K562 (cell line): Measurements from ENCODE around the gene ADORA2B. TPM values are rescaled to one million over a fixed set of nuclear protein-coding genes. Genes with fewer than 3 reads are reported as not detected.
A peak's percentile ranks its signal among the peaks of the same experiment; 100 is the strongest.

Experiments used
- BCL6 ChIP-seq: fragments of 250-450 bp; sonication (Bioruptor Pico); IDR thresholded peaks from 2 replicates; pipeline ENCODE4 v1.4.0; 2020
- CBFA2T2 ChIP-seq: fragments of 450-650 bp; conservative IDR thresholded peaks from 2 replicates; pipeline ENCODE4 v1.6.1; 2017; ENCODE audit warnings: mild to moderate bottlenecking
- EP400 ChIP-seq: fragments of 450-650 bp; IDR thresholded peaks from 2 replicates; pipeline ENCODE4 v1.6.1; 2017; ENCODE audit warnings: antibody characterized with exemption, mild to moderate bottlenecking, moderate library complexity
- ETV1 ChIP-seq: fragments of 450-650 bp; conservative IDR thresholded peaks from 2 replicates; pipeline ENCODE4 v1.6.1; 2016; ENCODE audit warnings: missing genetic modification characterization, control low read depth, low read depth, missing compliant biosample characterization
- FOSL1 ChIP-seq: fragments of 200-800 bp; sonication (Bioruptor generic); conservative IDR thresholded peaks from 2 replicates; pipeline ENCODE4 v1.6.1; 2016; ENCODE audit warnings: missing genetic modification characterization, missing compliant biosample characterization
- JUNB ChIP-seq: fragments of 450-650 bp; formaldehyde crosslinking; conservative IDR thresholded peaks from 2 replicates; pipeline ENCODE4 v1.4.0; 2020; ENCODE audit warnings: mild to moderate bottlenecking
- KDM5B ChIP-seq: fragments of 200-600 bp; sonication (generic); IDR thresholded peaks from 2 replicates; pipeline ENCODE4 v1.6.1; 2012; ENCODE audit warnings: low read depth, mild to moderate bottlenecking, moderate library complexity, low read length, control low read depth, inconsistent platforms; ENCODE audit not compliant: insufficient replicate concordance
- MAFK ChIP-seq: IDR thresholded peaks from 2 replicates; pipeline ENCODE4 v1.6.1; 2011; ENCODE audit warnings: low read length, improper control_type of control experiment
- MCM2 ChIP-seq: fragments of 450-650 bp; IDR thresholded peaks from 2 replicates; pipeline ENCODE4 v1.6.1; 2017; ENCODE audit warnings: low read depth, mild to moderate bottlenecking
- MTA2 ChIP-seq: fragments of 450-650 bp; IDR thresholded peaks from 2 replicates; pipeline ENCODE4 v1.6.1; 2016; ENCODE audit warnings: low read depth
- NFE2L1 ChIP-seq: fragments of 450-650 bp; IDR thresholded peaks from 2 replicates; pipeline ENCODE4 v1.6.1; 2016; ENCODE audit warnings: missing genetic modification characterization, low read depth, mild to moderate bottlenecking, missing compliant biosample characterization, moderate library complexity, borderline replicate concordance
- RUNX1 ChIP-seq: sonication (generic); IDR thresholded peaks from 2 replicates; pipeline ENCODE4 v1.6.1; 2016; ENCODE audit warnings: antibody characterized with exemption, low read depth
- SOX6 ChIP-seq: fragments of 450-650 bp; IDR thresholded peaks from 2 replicates; pipeline ENCODE4 v1.6.1; 2014; ENCODE audit warnings: mild to moderate bottlenecking
- SUPT5H ChIP-seq: fragments of 450-650 bp; IDR thresholded peaks from 2 replicates; pipeline ENCODE4 v1.6.1; 2016
- TAF7 ChIP-seq: fragments of 450-650 bp; IDR thresholded peaks from 2 replicates; pipeline ENCODE4 v1.6.1; 2016; ENCODE audit warnings: missing genetic modification characterization, missing compliant biosample characterization
- TFAM ChIP-seq: fragments of 250-450 bp; sonication (Bioruptor Pico); conservative IDR thresholded peaks from 2 replicates; pipeline ENCODE4 v1.5.0; 2021; ENCODE audit warnings: mild to moderate bottlenecking, moderate library complexity
- ZNF311 ChIP-seq: fragments of 250-450 bp; sonication (Bioruptor Pico); IDR thresholded peaks from 2 replicates; pipeline ENCODE4 v1.4.0; 2020; ENCODE audit warnings: mild to moderate bottlenecking, moderate library complexity
- ZNF318 ChIP-seq, 2 experiments: fragments of 450-650 bp; IDR thresholded peaks; 2 replicates each; pipeline ENCODE4 v1.6.1; 2016; ENCODE audit warnings: mild to moderate bottlenecking in 2 of 2, borderline replicate concordance in 1 of 2, low read depth in 1 of 2, moderate library complexity in 1 of 2
- ZNF512 ChIP-seq: IDR thresholded peaks from 2 replicates; pipeline ENCODE4 v1.6.1; 2016; ENCODE audit warnings: missing genetic modification characterization, missing compliant biosample characterization
- ZZZ3 ChIP-seq: fragments of 450-650 bp; IDR thresholded peaks from 2 replicates; pipeline ENCODE4 v1.6.1; 2016; ENCODE audit warnings: antibody characterized with exemption, mild to moderate bottlenecking, moderate library complexity
- polyA plus RNA-seq, 8 experiments: library from polyadenylated mRNA; depleted of rRNA in 4 of 8; stranded (reverse) in 5 of 8; unstranded in 3 of 8; fragments of >200 nt; fragmentation: Nextera tagmentation in 2 of 8; fragmentation: Illumina TruSeq in 1 of 8; extraction: Ambion mirVana in 2 of 8; extraction: Trizol in 1 of 8; gene quantifications; 2 replicates each; pipeline versions ENCODE4 v1.2.1 to v1.2.3, GENCODE V29; 2011 to 2014; ENCODE audit warnings: inconsistent platforms in 1 of 8, missing spikeins in 1 of 8
- total RNA-seq, 7 experiments: library from RNA; depleted of rRNA in 6 of 7; stranded (reverse); fragments of >200 nt in 6 of 7; fragmentation: Illumina TruSeq in 2 of 7; extraction: Trizol in 2 of 7; gene quantifications; 2 replicates each; pipeline versions ENCODE4 v1.2.1 to v1.2.3, GENCODE V29; 2011 to 2021; ENCODE audit warnings: low replicate concordance in 1 of 7

The ADORA2B gene
- total and polyA plus RNA-seq, 9 of the 15 experiments (the other 6 are each of a cell fraction or from before 2014, with no cell fraction given) = 6.4 to 16.6 (median 10.5) TPM

DNA sequence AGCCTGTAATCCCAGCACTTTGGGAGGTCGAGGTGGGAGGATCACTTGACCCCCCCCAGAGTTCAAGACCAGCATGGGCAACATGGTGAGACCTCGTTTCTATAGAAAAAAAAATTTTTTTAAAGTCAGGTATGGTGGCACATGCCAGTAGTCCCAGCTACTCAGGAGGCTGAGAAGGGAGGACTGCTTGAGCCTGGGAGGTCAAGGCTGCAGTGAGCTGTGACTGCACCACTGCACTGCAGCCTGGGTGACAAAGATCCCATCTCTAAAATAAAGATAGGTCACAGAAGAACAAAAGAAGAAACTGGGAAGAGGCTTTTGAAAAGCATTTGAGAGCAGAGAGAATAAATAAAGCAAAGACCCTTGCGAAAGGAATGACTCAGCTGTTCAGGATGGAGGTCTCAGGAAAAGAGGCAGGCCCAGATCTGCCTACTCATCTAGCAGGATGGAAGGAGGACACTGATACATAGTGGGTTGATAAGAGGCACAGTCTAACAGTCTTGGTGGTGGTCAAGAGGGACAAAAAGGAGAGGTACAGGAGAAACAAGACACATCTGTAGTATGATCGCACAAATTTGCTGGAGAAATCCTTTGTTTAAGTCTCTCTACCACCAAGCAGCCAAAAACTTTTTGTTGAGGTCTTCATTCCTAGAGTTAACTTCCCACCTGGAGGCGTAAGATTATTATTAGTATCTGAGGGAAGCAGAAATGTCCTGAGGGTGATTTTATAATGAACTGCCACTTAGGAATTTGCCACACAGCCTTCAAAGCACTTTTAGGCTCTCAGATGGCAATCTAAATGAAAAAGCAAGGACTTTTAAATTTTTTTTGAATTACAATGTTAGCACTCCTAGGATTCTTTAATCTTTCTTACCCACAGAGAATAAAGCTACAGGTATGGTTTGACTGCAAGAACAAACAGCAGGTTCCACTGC lies 37.0 kb downstream of the ADORA2B start (continued):
- no peak for TF ChIP-seq JUNB (CRISPR knock-in tag)
- TF ChIP-seq MTA2 = 0 out of 2 replicates have a peak, but pooled peaks have one; percentile 5
- TF ChIP-seq SUPT5H = no peak
- TF ChIP-seq NFE2L1 (tag) = peak; percentile 83
- no peak for TF ChIP-seq ZNF512 (tag)
- TF ChIP-seq ZNF311 (CRISPR knock-in tag) = no peak
- TF ChIP-seq RUNX1 = no peak
- no peak for TF ChIP-seq BCL6 (CRISPR knock-in tag)
- no peak for TF ChIP-seq KDM5B
- 0 out of 2 replicates have a peak, but pooled peaks have one; percentile 8 for TF ChIP-seq CBFA2T2
- no peak for TF ChIP-seq TAF7 (tag)
- no peak for TF ChIP-seq TFAM
- TF ChIP-seq FOSL1 (tag) = no peak
- TF ChIP-seq EP400 = no peak
- TF ChIP-seq SOX6 = peak; percentile 71
- no peak for TF ChIP-seq ETV1 (tag)
- TF ChIP-seq MCM2 = no peak
- no peak for TF ChIP-seq ZZZ3
- no peak for TF ChIP-seq ZNF318 (IDR thresholded peaks at IDR 0.05; ENCODE audit: borderline replicate concordance in 1 of 2, low read depth in 1 of 2)
- peak; percentile 70; the same call in 1 of the 2 replicates for TF ChIP-seq MAFK
